Karpas-422 (cell line): ENCODE results near the gene NAGLU. TPM values are rescaled to one million over a fixed set of nuclear protein-coding genes. Genes with fewer than 3 reads are reported as not detected.

Experiments used
- DNase-seq: peaks from one replicate; pipeline ENCODE4 v3.0.0-alpha.2; 2015
- H2AFZ ChIP-seq: fragments of 200-600 bp; sonication (generic); 2 replicates; pipeline ENCODE4 v1.6.1; 2014; ENCODE audit warnings: antibody characterized with exemption, low read length, mixed read lengths
- H3K27ac ChIP-seq: fragments of 200-600 bp; sonication (generic); 2 replicates; pipeline ENCODE4 v1.5.1; 2014; ENCODE audit warnings: mild to moderate bottlenecking, low read length, moderate library complexity
- H3K27me3 ChIP-seq: fragments of 200-600 bp; sonication (generic); 2 replicates; pipeline ENCODE4 v1.6.1; 2014; ENCODE audit warnings: low read length, mixed read lengths
- H3K36me3 ChIP-seq: fragments of 200-600 bp; sonication (generic); 2 replicates; pipeline ENCODE4 v1.6.1; 2014; ENCODE audit warnings: low read length, mixed read lengths; ENCODE audit not compliant: insufficient read depth
- H3K4me1 ChIP-seq: fragments of 200-600 bp; sonication (generic); 2 replicates; pipeline ENCODE4 v1.6.1; 2014; ENCODE audit warnings: mild to moderate bottlenecking, low read length, mixed read lengths
- H3K4me2 ChIP-seq: fragments of 200-600 bp; sonication (generic); 2 replicates; pipeline ENCODE4 v1.6.1; 2014; ENCODE audit warnings: low read length, low read depth, mild to moderate bottlenecking; ENCODE audit not compliant: poor library complexity, severe bottlenecking
- H3K4me3 ChIP-seq: fragments of 200-600 bp; sonication (generic); 2 replicates; pipeline ENCODE4 v1.5.1; 2014; ENCODE audit warnings: mild to moderate bottlenecking, antibody characterized with exemption, low read length, mixed read lengths
- H3K79me2 ChIP-seq: fragments of 200-600 bp; sonication (generic); 2 replicates; pipeline ENCODE4 v1.6.1; 2014; ENCODE audit warnings: mild to moderate bottlenecking, low read length, mixed read lengths
- H3K9ac ChIP-seq: fragments of 200-600 bp; sonication (generic); 2 replicates; pipeline ENCODE4 v1.6.0; 2014; ENCODE audit warnings: low read length
- H3K9me2 ChIP-seq: fragments of 200-600 bp; sonication (generic), shearing (Covaris generic); replicated peaks from 2 replicates; pipeline ENCODE4 v1.6.0; 2014; ENCODE audit warnings: mild to moderate bottlenecking, low read length, moderate library complexity; ENCODE audit not compliant: insufficient read depth
- H3K9me3 ChIP-seq: fragments of 300-700, 200-600 bp; sonication (generic); 2 replicates; pipeline ENCODE4 v1.6.1; 2014; ENCODE audit warnings: low read length, mixed read lengths
- H4K20me1 ChIP-seq: fragments of 200-600 bp; sonication (generic); 2 replicates; pipeline ENCODE4 v1.6.1; 2014; ENCODE audit warnings: mild to moderate bottlenecking, antibody characterized with exemption, low read length, low read depth; ENCODE audit not compliant: insufficient read depth
- total RNA-seq: library from RNA; depleted of rRNA; stranded (reverse); fragments of >200 nt; shearing (Covaris generic); gene quantifications from 2 replicates; pipeline ENCODE4 v1.2.3, GENCODE V29; 2014; ENCODE audit warnings: low replicate concordance

Gene NAGLU
- total RNA-seq, 1 experiment from 2014 or later, result 40.0 TPM

GRCh38 chr17:42508426-42509165 lies 27.4 kb upstream of the NAGLU start:
- Histone ChIP-seq H3K27ac (no peak overlapping the region), H3K9me3 (no peaks in the 10 kb centered on the region), H3K4me3 (no peak overlapping the region), H3K4me1 (no peaks in the 10 kb centered on the region), H2AFZ (no peak overlapping the region), H3K9me2 (no peaks in the 10 kb centered on the region), H3K36me3 (no peaks in the 10 kb centered on the region), H3K4me2 (no peak overlapping the region), H3K27me3 (no peaks in the 10 kb centered on the region), H3K9ac (no peak overlapping the region), H4K20me1 (no peaks in the 10 kb centered on the region), H3K79me2 (no peaks in the 10 kb centered on the region)
- no peak for DNase-seq

- Histone ChIP-seq H2AFZ (no peak overlapping the region), H3K27me3 (no peaks in the 10 kb centered on the region), H3K4me1 (no peaks in the 10 kb centered on the region), H3K9me3 (no peaks in the 10 kb centered on the region), H3K9me2 (no peaks in the 10 kb centered on the region), H3K36me3 (no peaks in the 10 kb centered on the region), H3K4me2 (no peak overlapping the region), H3K4me3 (no peak overlapping the region), H3K9ac (no peak overlapping the region), H3K27ac (no peak overlapping the region), H3K79me2 (no peaks in the 10 kb centered on the region), H4K20me1 (no peaks in the 10 kb centered on the region)
- no peak for DNase-seq
Observed at GRCh38 chr17:42509409-42509808, 26.6 kb upstream of the NAGLU start.

GRCh38 chr17:42509841-42510240 lies 26.2 kb upstream of the NAGLU start:
- Histone ChIP-seq H3K4me3 (no peak overlapping the region), H3K9me2 (no peaks in the 10 kb centered on the region), H2AFZ (no peak overlapping the region), H3K27me3 (no peaks in the 10 kb centered on the region), H3K4me2 (no peak overlapping the region), H3K9ac (no peak overlapping the region), H3K4me1 (no peaks in the 10 kb centered on the region), H3K79me2 (no peaks in the 10 kb centered on the region), H3K9me3 (no peaks in the 10 kb centered on the region), H4K20me1 (no peaks in the 10 kb centered on the region), H3K36me3 (no peaks in the 10 kb centered on the region), H3K27ac (no peak overlapping the region)
- DNase-seq, result no peak

- H4K20me1 ChIP-seq, result no peaks in the 10 kb centered on the region
Observed at GRCh38 chr17:42512246-42512645, 23.8 kb upstream of the NAGLU start.

GRCh38 chr17:42512733-42513251 lies 23.2 kb upstream of the NAGLU start:
- H3K4me1 ChIP-seq, result no peaks in the 10 kb centered on the region
- no peak overlapping the region for H3K9ac ChIP-seq
- no peak for DNase-seq
- no peaks in the 10 kb centered on the region for H3K27me3 ChIP-seq
- no peak overlapping the region for H3K4me3 ChIP-seq
- H3K79me2 ChIP-seq, result no peaks in the 10 kb centered on the region
- no peak overlapping the region for H2AFZ ChIP-seq
- H4K20me1 ChIP-seq, result no peaks in the 10 kb centered on the region
- H3K9me2 ChIP-seq, result no peaks in the 10 kb centered on the region
- no peaks in the 10 kb centered on the region for H3K9me3 ChIP-seq
- H3K27ac ChIP-seq, result no peak overlapping the region
- H3K36me3 ChIP-seq, result no peaks in the 10 kb centered on the region
- H3K4me2 ChIP-seq, result no peak overlapping the region

More at GRCh38 chr17:42512246-42512645, 23.8 kb upstream of the NAGLU start:
- no peaks in the 10 kb centered on the region for H3K79me2 ChIP-seq
- no peak overlapping the region for H3K9ac ChIP-seq
- no peaks in the 10 kb centered on the region for H3K27me3 ChIP-seq
- H3K4me1 ChIP-seq, result no peaks in the 10 kb centered on the region
- no peak for DNase-seq
- no peaks in the 10 kb centered on the region for H3K9me2 ChIP-seq
- no peak overlapping the region for H3K4me2 ChIP-seq
- H3K36me3 ChIP-seq, result no peaks in the 10 kb centered on the region
- no peaks in the 10 kb centered on the region for H3K9me3 ChIP-seq
- H3K4me3 ChIP-seq, result no peak overlapping the region
- no peak overlapping the region for H3K27ac ChIP-seq
- H2AFZ ChIP-seq, result no peak overlapping the region

- H2AFZ ChIP-seq, result no peak overlapping the region
- H4K20me1 ChIP-seq, result no peaks in the 10 kb centered on the region
- H3K36me3 ChIP-seq, result no peaks in the 10 kb centered on the region
Observed at GRCh38 chr17:42513686-42514085, 22.4 kb upstream of the NAGLU start.

GRCh38 chr17:42514279-42514678 lies 21.8 kb upstream of the NAGLU start:
- H3K27ac ChIP-seq, result no peak overlapping the region
- no peak overlapping the region for H3K9ac ChIP-seq

More at GRCh38 chr17:42513686-42514085, 22.4 kb upstream of the NAGLU start:
- DNase-seq, result no peak
- Histone ChIP-seq H3K4me3 (no peak overlapping the region), H3K27me3 (no peaks in the 10 kb centered on the region), H3K4me2 (no peak overlapping the region), H3K4me1 (no peaks in the 10 kb centered on the region), H3K9me2 (no peaks in the 10 kb centered on the region), H3K9me3 (no peaks in the 10 kb centered on the region), H3K79me2 (no peaks in the 10 kb centered on the region), H3K9ac (no peak overlapping the region), H3K27ac (no peak overlapping the region)

GRCh38 chr17:42514867-42515266 lies 21.2 kb upstream of the NAGLU start:
- no peak for DNase-seq
- Histone ChIP-seq H4K20me1 (no peaks in the 10 kb centered on the region), H3K4me1 (no peaks in the 10 kb centered on the region), H3K9ac (no peak overlapping the region), H3K9me2 (no peaks in the 10 kb centered on the region), H3K4me2 (no peak overlapping the region), H3K36me3 (no peaks in the 10 kb centered on the region), H3K9me3 (no peaks in the 10 kb centered on the region), H3K4me3 (no peak overlapping the region), H3K27me3 (no peaks in the 10 kb centered on the region), H2AFZ (no peak overlapping the region), H3K79me2 (no peaks in the 10 kb centered on the region), H3K27ac (no peak overlapping the region)

More at GRCh38 chr17:42514279-42514678, 21.8 kb upstream of the NAGLU start:
- Histone ChIP-seq H3K4me1 (no peaks in the 10 kb centered on the region), H3K9me3 (no peaks in the 10 kb centered on the region), H2AFZ (no peak overlapping the region), H4K20me1 (no peaks in the 10 kb centered on the region), H3K27me3 (no peaks in the 10 kb centered on the region), H3K9me2 (no peaks in the 10 kb centered on the region), H3K4me2 (no peak overlapping the region), H3K4me3 (no peak overlapping the region), H3K79me2 (no peaks in the 10 kb centered on the region), H3K36me3 (no peaks in the 10 kb centered on the region)
- no peak for DNase-seq
